IMR-90 (cell line): ENCODE results near the gene RASGRP4. TPM values are rescaled to one million over a fixed set of nuclear protein-coding genes. Genes with fewer than 3 reads are reported as not detected.

Source experiments
- ATAC-seq: fragments of 200-7000 bp; cut with Tn5 transposase; 2 replicates; pipeline ENCODE4 v1.9.1; 2020; ENCODE audit warnings: low read depth, mild to moderate bottlenecking, moderate library complexity
- BruUV-seq: library from RNA; stranded (reverse); fragments of 400-500 nt; replicated peaks from 2 replicates; lab custom pipeline; 2021; lab: Mats Ljungman, UMichigan
- CTCF ChIA-PET: fragments of 300-600 bp; formaldehyde crosslinking; extraction: SDS; loops from one replicate; lab custom pipeline; 2021; ENCODE audit warnings: antibody characterized with exemption; lab: Yijun Ruan, JAX
- POLR2A ChIA-PET: fragments of 300-600 bp; sonication (Branson Sonifier 250); formaldehyde crosslinking; loops from one replicate; lab custom pipeline; 2022; ENCODE audit warnings: antibody characterized with exemption; ENCODE audit not compliant: unreplicated experiment; lab: Charles Lee
- DNase-seq: peaks from one replicate; pipeline ENCODE4 v3.0.0; 2013
- H2AFZ ChIP-seq: replicated peaks from 2 replicates; pipeline ENCODE3; 2013; ENCODE audit warnings: low read length, mild to moderate bottlenecking; ENCODE audit not compliant: poor library complexity
- H2AK5ac ChIP-seq: 2 replicates; pipeline ENCODE4 v1.6.1; 2013; ENCODE audit warnings: low read depth, low read length, inconsistent platforms
- H2AK9ac ChIP-seq: replicated peaks from 2 replicates; pipeline ENCODE3; 2013; ENCODE audit warnings: mild to moderate bottlenecking, low read depth, low read length, moderate library complexity; ENCODE audit not compliant: poor library complexity
- H2BK120ac ChIP-seq: 2 replicates; pipeline ENCODE4 v1.6.1; 2013; ENCODE audit warnings: low read depth, low read length, inconsistent platforms
- H2BK15ac ChIP-seq: 3 replicates; pipeline ENCODE4 v1.6.1; 2013; ENCODE audit warnings: low read depth, low read length, inconsistent platforms
- H2BK20ac ChIP-seq: 2 replicates; pipeline ENCODE4 v1.6.1; 2013; ENCODE audit warnings: low read depth, mild to moderate bottlenecking, inconsistent platforms, low read length, moderate library complexity
- H2BK5ac ChIP-seq: 2 replicates; pipeline ENCODE4 v1.6.1; 2013; ENCODE audit warnings: mild to moderate bottlenecking, low read depth, low read length, inconsistent platforms; ENCODE audit not compliant: poor library complexity, severe bottlenecking
- H3K14ac ChIP-seq: replicated peaks from 2 replicates; pipeline ENCODE4 v1.6.1; 2013; ENCODE audit warnings: low read depth, low read length, inconsistent platforms
- H3K18ac ChIP-seq: 2 replicates; pipeline ENCODE4 v1.6.1; 2013; ENCODE audit warnings: low read depth, low read length, control low read depth
- H3K23ac ChIP-seq: 2 replicates; pipeline ENCODE4 v1.6.1; 2013; ENCODE audit warnings: low read depth, low read length, inconsistent platforms
- H3K27ac ChIP-seq: 2 replicates; pipeline ENCODE4 v1.5.1; 2013; ENCODE audit warnings: mild to moderate bottlenecking, control low read depth, low read length; ENCODE audit not compliant: insufficient read depth
- H3K27me3 ChIP-seq: 2 replicates; pipeline ENCODE4 v1.6.1; 2013; ENCODE audit warnings: low read length; ENCODE audit not compliant: control insufficient read depth, insufficient read depth
- H3K36me3 ChIP-seq: 2 replicates; pipeline ENCODE4 v1.6.1; 2013; ENCODE audit warnings: low read length, mixed read lengths; ENCODE audit not compliant: control insufficient read depth, insufficient read depth
- H3K4ac ChIP-seq: 2 replicates; pipeline ENCODE4 v1.6.1; 2013; ENCODE audit warnings: low read depth, low read length, inconsistent platforms
- H3K4me1 ChIP-seq: 2 replicates; pipeline ENCODE4 v1.6.1; 2013; ENCODE audit warnings: low read length, mixed read lengths; ENCODE audit not compliant: control insufficient read depth, insufficient read depth
- H3K4me2 ChIP-seq: 2 replicates; pipeline ENCODE4 v1.6.1; 2013; ENCODE audit warnings: low read depth, mild to moderate bottlenecking, control low read depth, low read length, moderate library complexity
- H3K4me3 ChIP-seq: 2 replicates; pipeline ENCODE4 v1.5.1; 2013; ENCODE audit warnings: low read depth, mild to moderate bottlenecking, control low read depth, low read length, moderate library complexity; ENCODE audit not compliant: insufficient read depth
- H3K56ac ChIP-seq: 2 replicates; pipeline ENCODE4 v1.6.1; 2013; ENCODE audit warnings: low read length, inconsistent platforms; ENCODE audit not compliant: insufficient read depth; ENCODE audit errors: extremely low read depth
- H3K79me1 ChIP-seq, 2 experiments: 2 replicates each; pipeline ENCODE4 v1.6.1; 2013; ENCODE audit warnings: low read length in 2 of 2, inconsistent platforms in 1 of 2, low read depth in 1 of 2
- H3K9ac ChIP-seq: 2 replicates; pipeline ENCODE4 v1.6.1; 2013; ENCODE audit warnings: low read depth, low read length, control low read depth
- H3K9me1 ChIP-seq: 2 replicates; pipeline ENCODE4 v1.6.1; 2013; ENCODE audit warnings: low read length, inconsistent platforms; ENCODE audit not compliant: insufficient read depth
- H3K9me3 ChIP-seq: 2 replicates; pipeline ENCODE4 v1.6.1; 2013; ENCODE audit warnings: low read length; ENCODE audit not compliant: control insufficient read depth, insufficient read depth
- H4K20me1 ChIP-seq: 2 replicates; pipeline ENCODE4 v1.6.1; 2013; ENCODE audit warnings: low read length, inconsistent platforms; ENCODE audit not compliant: insufficient read depth
- H4K5ac ChIP-seq: 2 replicates; pipeline ENCODE4 v1.6.1; 2013; ENCODE audit warnings: mild to moderate bottlenecking, low read depth, low read length, control low read depth
- H4K8ac ChIP-seq, 2 experiments: 2 replicates each; pipeline ENCODE4 v1.6.1; 2013; ENCODE audit warnings: low read depth in 2 of 2, low read length in 2 of 2, control low read depth in 1 of 2, inconsistent platforms in 1 of 2
- H4K91ac ChIP-seq: 2 replicates; pipeline ENCODE4 v1.6.1; 2013; ENCODE audit warnings: low read depth, low read length, inconsistent platforms; ENCODE audit not compliant: insufficient read depth
- BHLHE40 ChIP-seq: fragments of 150-350 bp; IDR thresholded peaks from 2 replicates; pipeline ENCODE4 v1.6.1; 2016; ENCODE audit warnings: mild to moderate bottlenecking, low read depth, low read length
- CHD1 ChIP-seq: IDR thresholded peaks from 2 replicates; pipeline ENCODE4 v1.6.1; 2012; ENCODE audit warnings: low read depth, low read length, improper control_type of control experiment
- FOS ChIP-seq: fragments of 150-350 bp; IDR thresholded peaks from 2 replicates; pipeline ENCODE4 v1.6.1; 2016; ENCODE audit warnings: low read depth, low read length
- MAZ ChIP-seq: IDR thresholded peaks from 2 replicates; pipeline ENCODE4 v1.6.1; 2012; ENCODE audit warnings: low read depth, mild to moderate bottlenecking, low read length, improper control_type of control experiment, moderate library complexity, borderline replicate concordance
- MXI1 ChIP-seq: IDR thresholded peaks from 2 replicates; pipeline ENCODE4 v1.6.1; 2012; ENCODE audit warnings: low read depth, mild to moderate bottlenecking, low read length, moderate library complexity, borderline replicate concordance
- NFE2L2 ChIP-seq: fragments of 150-350 bp; IDR thresholded peaks from 2 replicates; pipeline ENCODE4 v1.6.1; 2016; ENCODE audit warnings: low read depth, mild to moderate bottlenecking, low read length
- RCOR1 ChIP-seq: IDR thresholded peaks from 2 replicates; pipeline ENCODE4 v1.6.1; 2012; ENCODE audit warnings: mild to moderate bottlenecking, low read length, improper control_type of control experiment; ENCODE audit not compliant: insufficient replicate concordance
- RFX5 ChIP-seq: IDR thresholded peaks from 2 replicates; pipeline ENCODE4 v1.8.0; 2012; ENCODE audit warnings: low read depth, mild to moderate bottlenecking, low read length, moderate library complexity
- WGBS, 2 experiments: methylation state at CpG; one replicate each; pipeline versions ENCODE4 v1.1.5 to v1.1.7; 2013; ENCODE audit warnings: missing lambda C conversion rate in 2 of 2; ENCODE audit not compliant: insufficient read length in 1 of 2; ENCODE audit errors: extremely low coverage in 2 of 2; 5-methylcytosine and 5-hydroxymethylcytosine counted together
- dilution Hi-C: fragments of 300-500 bp; cut with HindIII; formaldehyde crosslinking; loops from one replicate; pipeline ENCODE4 v1.14.3; 2018; ENCODE audit warnings: low sequenced_read_pairs; ENCODE audit not compliant: unreplicated experiment
- in situ Hi-C: fragments of 300-500 bp; cut with MboI; formaldehyde crosslinking; loops from 3 replicates; pipeline ENCODE4 v1.14.3; 2019; ENCODE audit warnings: low sequenced_read_pairs, inconsistent platforms, mixed read lengths
- intact Hi-C: fragments of 100-400 bp; cut with micrococcal nuclease; formaldehyde crosslinking; loops from 2 replicates; pipeline ENCODE4 v1.10.0; 2022
- polyA plus RNA-seq, 3 experiments: library from polyadenylated mRNA; depleted of rRNA; stranded (reverse); fragments of >200 nt; gene quantifications; 2 replicates each; pipeline ENCODE4 v1.2.3, GENCODE V29; 2012; ENCODE audit warnings: low replicate concordance in 1 of 3
- total RNA-seq: library from RNA; depleted of rRNA; stranded (reverse); fragments of >200 nt; gene quantifications from 2 replicates; pipeline ENCODE4 v1.2.3, GENCODE V29; 2012
- TF ChIP-seq, protein P1 (sequence below): fragments of 150-350 bp; IDR thresholded peaks from 2 replicates; pipeline ENCODE4 v1.6.1; 2017; ENCODE audit warnings: mild to moderate bottlenecking, antibody characterized with exemption, low read length, low read depth
- TF ChIP-seq, protein P2 (sequence below): conservative IDR thresholded peaks from 2 replicates; pipeline ENCODE4 v1.5.1; 2012; ENCODE audit warnings: mild to moderate bottlenecking, low read depth, low read length, improper control_type of control experiment
- TF ChIP-seq, protein P3 (sequence below): fragments of 150-350 bp; IDR thresholded peaks from 2 replicates; pipeline ENCODE4 v1.6.1; 2016; ENCODE audit warnings: low read depth, mild to moderate bottlenecking, low read length, moderate library complexity, borderline replicate concordance

RASGRP4 gene
- total and polyA plus RNA-seq, 2 of the 4 experiments (the other 2 are of a cell fraction) = not detected

DNA sequence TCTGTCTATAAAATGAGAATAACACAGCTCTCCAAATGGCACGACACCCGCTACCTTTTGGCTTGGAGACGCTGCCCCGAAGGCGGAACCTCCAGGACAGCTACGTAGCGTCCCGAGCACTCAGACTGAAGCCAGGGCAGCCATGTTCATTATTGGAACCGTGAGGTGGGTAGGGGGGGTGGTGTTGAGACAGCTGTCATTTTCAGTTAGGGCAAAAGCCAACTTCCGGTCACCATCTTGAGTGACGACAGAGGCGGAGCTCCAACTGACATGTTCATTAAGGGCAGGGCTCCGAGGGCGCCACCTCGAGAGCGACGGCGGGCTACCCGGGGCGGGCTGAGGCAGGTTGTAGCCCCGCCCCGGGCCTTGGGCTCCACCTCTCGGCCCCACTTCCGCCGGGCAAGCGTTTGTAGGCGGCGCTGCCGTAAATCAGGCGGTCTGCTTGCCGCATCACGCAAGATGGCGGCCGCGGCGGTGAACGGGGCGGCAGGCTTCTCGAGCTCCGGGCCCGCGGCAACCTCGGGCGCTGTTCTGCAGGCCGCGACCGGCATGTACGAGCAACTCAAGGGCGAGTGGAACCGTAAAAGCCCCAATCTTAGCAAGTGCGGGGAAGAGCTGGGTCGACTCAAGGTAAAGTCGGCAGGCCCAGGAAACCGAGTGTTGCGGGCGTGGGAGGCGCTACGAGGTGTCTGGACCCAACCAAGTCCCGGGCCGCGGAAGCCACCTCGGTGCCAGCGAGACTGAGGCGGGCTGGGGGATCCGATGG lies 51.5 kb downstream of the RASGRP4 start, which contains the start of gene PSMD8:
TSS of gene PSMD8 (plus strand) at position 240 of the 766 bp plus-strand sequence. CDS start at position 271, 31 bp downstream.
- Histone ChIP-seq H3K27ac (peak within 1 kb of the TSS; percentile 86), H2AK9ac (peak within 1 kb of the TSS; percentile 99), H3K4me3 (peak within 1 kb of the TSS; percentile 59), H3K23ac (peak within 1 kb of the TSS; percentile 95; the same call in 1 of the 2 replicates), H2BK20ac (peak within 1 kb of the TSS; percentile 27; the same call in 1 of the 2 replicates), H2BK5ac (peak within 1 kb of the TSS; percentile 65), H2AK5ac (peak within 1 kb of the TSS; percentile 88), H3K36me3 (peaks cover 18% of the 10 kb centered on the region), H4K91ac (peak within 1 kb of the TSS; percentile 87), H3K4me2 (peak within 1 kb of the TSS; percentile 84), H3K4me1 (peaks cover 12% of the 10 kb centered on the region), H3K14ac (peak within 1 kb of the TSS; percentile 99), H3K9me1 (peaks cover 19% of the 10 kb centered on the region), H3K9me3 (no peaks in the 10 kb centered on the region), H4K5ac (peak within 1 kb of the TSS; percentile 81), H2BK120ac (peak within 1 kb of the TSS; percentile 64), H3K4ac (peak within 1 kb of the TSS; percentile 96), H2BK15ac (peak within 1 kb of the TSS; percentile 48; the same call in 1 of the 3 replicates), H3K9ac (peak within 1 kb of the TSS; percentile 88), H3K18ac (peak within 1 kb of the TSS; percentile 61), H4K20me1 (peaks cover 38% of the 10 kb centered on the region), H2AFZ (peak within 1 kb of the TSS; percentile 96), H4K8ac (peak within 1 kb of the TSS; percentile 86 to 98), H3K27me3 (peaks cover 5% of the 10 kb centered on the region; the same call in 1 of the 2 replicates), H3K79me1 (peaks cover 16 to 48% of the 10 kb centered on the region in 2 experiments; a peak in 3 of 4 replicates), H3K56ac (peak within 1 kb of the TSS; percentile 92)
- in situ Hi-C loops = no loop called here
- no TSS peak for BruUV-seq
- DNase-seq (peak; percentile 97), ATAC-seq (peak; percentile 99)
- dilution Hi-C loops = no loop called here
- POLR2A ChIA-PET = interaction anchor here (1.0 to 1.2 kb wide), 2 partner anchors 13 to 123 kb away, joined by 3 to 12 read pairs; partner anchors contain the start of genes GGN and SPRED3
- intact Hi-C loops = loop anchor here (2.0 kb wide), 2 partner anchors 14 to 38 kb away; partner anchors contain the start of genes GGN and SPRED3
- CTCF ChIA-PET = interaction anchor here (0.6 to 1.1 kb wide), 6 partner anchors 12 to 578 kb away, joined by 4 to 10 read pairs (median 4); partner anchors contain the start of genes FAM98C and GGN
- WGBS, 2 experiments = 0% methylated on average over 53 of the region's 65 CpGs; no CpG with 5 or more reads in 1 of the 2 experiments
- TF ChIP-seq, protein P1, sequence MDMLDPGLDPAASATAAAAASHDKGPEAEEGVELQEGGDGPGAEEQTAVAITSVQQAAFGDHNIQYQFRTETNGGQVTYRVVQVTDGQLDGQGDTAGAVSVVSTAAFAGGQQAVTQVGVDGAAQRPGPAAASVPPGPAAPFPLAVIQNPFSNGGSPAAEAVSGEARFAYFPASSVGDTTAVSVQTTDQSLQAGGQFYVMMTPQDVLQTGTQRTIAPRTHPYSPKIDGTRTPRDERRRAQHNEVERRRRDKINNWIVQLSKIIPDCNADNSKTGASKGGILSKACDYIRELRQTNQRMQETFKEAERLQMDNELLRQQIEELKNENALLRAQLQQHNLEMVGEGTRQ = no peak
- TF ChIP-seq, protein P2, sequence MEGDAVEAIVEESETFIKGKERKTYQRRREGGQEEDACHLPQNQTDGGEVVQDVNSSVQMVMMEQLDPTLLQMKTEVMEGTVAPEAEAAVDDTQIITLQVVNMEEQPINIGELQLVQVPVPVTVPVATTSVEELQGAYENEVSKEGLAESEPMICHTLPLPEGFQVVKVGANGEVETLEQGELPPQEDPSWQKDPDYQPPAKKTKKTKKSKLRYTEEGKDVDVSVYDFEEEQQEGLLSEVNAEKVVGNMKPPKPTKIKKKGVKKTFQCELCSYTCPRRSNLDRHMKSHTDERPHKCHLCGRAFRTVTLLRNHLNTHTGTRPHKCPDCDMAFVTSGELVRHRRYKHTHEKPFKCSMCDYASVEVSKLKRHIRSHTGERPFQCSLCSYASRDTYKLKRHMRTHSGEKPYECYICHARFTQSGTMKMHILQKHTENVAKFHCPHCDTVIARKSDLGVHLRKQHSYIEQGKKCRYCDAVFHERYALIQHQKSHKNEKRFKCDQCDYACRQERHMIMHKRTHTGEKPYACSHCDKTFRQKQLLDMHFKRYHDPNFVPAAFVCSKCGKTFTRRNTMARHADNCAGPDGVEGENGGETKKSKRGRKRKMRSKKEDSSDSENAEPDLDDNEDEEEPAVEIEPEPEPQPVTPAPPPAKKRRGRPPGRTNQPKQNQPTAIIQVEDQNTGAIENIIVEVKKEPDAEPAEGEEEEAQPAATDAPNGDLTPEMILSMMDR = peak; percentile 41
- TF ChIP-seq BHLHE40 (peak; percentile 11; the same call in 1 of the 2 replicates), MAZ (peak; percentile 54; the same call in 1 of the 2 replicates), RFX5 (no peak), CHD1 (peak; percentile 27; the same call in 1 of the 2 replicates), NFE2L2 (no peak), FOS (0 out of 2 replicates have a peak, but pooled peaks have one; percentile 16), MXI1 (peak; percentile 16; the same call in 1 of the 2 replicates), RCOR1 (no peak)
- TF ChIP-seq, protein P3, sequence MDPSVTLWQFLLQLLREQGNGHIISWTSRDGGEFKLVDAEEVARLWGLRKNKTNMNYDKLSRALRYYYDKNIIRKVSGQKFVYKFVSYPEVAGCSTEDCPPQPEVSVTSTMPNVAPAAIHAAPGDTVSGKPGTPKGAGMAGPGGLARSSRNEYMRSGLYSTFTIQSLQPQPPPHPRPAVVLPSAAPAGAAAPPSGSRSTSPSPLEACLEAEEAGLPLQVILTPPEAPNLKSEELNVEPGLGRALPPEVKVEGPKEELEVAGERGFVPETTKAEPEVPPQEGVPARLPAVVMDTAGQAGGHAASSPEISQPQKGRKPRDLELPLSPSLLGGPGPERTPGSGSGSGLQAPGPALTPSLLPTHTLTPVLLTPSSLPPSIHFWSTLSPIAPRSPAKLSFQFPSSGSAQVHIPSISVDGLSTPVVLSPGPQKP = no peak
